Stromal cell of bone marrow (primary cell): ENCODE data around the gene TPRX1.
"Not testable (repeated sequence)": the region's sequence is repeated elsewhere in the genome, so short reads cannot be mapped to it uniquely, and the experiment has no call there.

Experiments used
- DNase-seq: peaks from one replicate; pipeline ENCODE4 v3.0.0-alpha.2; 2012; ENCODE audit warnings: low read depth

The TPRX1 gene

DNA sequence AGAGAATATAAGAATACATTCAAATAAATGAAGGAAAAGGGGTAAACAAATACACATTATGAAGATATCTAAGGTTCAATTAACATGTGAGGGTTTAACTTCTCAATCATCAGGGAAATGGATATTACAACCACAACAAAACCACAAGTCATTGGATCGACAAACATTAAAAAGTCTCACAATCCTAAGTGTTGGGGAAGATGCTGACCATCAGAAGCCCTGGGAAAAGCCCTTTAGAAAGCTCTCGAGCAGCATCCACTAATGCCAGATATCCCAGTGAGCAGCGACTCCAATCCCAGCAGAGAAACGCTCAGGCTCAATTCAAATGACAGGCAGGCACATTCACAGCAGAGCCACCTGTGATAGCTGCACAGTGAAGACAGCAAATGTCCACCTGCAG lies 3.1 kb downstream of the TPRX1 start:
- no peak for DNase-seq

DNA sequence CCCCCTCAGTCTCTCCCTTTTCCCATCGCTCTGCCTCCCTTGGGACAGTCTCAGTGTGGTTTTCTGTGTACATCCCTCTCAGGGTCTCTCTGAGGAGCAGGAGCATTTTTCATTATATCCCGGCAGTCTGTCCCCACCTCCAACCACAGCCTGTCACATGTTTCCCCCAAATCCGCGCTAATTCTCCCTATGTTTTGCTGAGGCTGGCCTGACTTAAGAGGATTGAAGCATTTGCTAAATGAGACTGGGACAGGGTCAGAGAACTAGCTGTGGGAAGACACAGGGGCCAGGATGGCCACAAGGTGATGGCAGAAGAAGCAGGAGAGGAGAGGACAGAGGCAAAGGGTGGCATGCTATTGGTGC lies 5.5 kb downstream of the TPRX1 start:
- DNase-seq, result no peak

DNA sequence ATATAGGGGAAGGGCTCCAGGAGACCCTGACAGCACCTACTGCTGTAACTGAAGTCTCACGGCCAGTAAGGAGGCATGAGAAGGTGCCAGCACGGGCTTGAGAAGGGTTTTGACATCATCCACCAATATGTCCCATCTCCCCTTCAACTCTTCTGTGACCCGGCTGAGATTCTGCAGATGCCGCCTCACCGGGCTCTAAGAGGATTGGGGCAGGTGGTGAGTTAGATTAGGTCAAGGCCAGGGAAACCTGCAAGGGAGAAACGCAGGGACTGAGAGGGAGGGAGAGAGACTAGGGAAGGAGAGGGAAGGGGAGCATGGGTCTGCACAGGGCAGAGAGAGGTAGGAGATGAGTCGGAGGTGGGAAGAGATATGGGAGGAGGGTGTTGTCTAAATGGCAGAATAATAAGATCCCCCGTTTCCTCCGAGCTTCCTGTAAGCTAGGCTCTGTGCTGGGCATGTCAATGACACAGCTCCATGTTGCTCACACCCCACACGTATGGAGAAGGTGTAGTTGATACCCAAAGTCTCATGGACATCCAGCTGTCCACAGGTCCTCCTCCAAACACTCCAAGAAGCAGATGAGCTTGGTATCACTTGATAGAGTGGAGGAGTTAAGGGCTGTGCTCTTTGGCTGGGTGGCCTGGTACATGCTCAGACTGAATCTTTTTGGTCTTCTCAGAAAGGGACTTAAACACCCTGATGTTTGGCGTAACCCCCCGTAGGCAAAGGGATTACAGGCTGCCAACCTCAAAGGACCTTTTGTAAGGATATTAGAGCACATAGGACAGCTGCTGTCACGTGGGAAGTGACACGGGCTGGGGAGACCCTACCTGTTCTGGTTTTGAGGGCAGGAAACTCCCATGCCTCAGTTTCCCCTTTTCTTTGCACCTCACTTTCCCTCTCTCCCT lies 6.1 kb downstream of the TPRX1 start:
- DNase-seq, result no peak

DNA sequence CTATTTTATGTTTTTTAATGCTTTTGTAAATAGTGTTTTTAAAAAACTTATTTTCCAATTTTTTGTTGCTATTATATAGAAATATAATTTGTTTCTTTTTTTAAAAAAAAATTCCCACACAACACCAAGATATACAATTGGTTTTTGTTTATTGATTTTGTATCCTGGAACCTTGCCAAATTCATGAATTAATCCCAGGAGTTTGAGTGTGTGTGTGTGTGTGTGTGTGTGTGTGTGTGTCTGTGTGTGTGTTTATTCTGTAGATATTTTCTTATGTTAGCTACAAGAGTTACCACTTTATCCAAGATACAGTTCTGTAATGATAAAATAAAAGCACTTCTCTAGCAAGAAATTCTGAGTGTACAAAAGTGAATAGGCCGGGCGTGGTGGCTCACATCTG lies 7.6 kb downstream of the TPRX1 start:
- DNase-seq, result no peak

DNA sequence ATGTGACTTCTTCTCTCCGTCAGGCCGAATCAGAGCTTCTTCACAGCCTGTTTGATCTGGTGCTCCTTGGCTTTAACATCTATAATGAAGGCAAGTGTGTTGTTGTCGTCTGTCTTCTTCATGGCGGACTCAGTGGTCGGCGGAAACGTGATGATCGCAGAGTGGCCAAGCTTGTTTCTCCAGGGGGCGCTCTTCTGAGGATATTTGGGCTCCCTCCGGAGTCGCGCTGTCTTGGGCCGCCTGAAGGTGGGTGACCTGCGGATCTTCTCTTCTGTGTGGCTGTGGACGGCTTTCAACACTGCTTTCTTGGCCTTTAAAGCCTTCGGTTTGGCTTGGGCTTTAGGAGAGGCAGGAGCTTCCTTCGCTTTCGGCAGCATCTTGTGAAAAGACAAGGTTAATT lies 9.8 kb downstream of the TPRX1 start:
- DNase-seq, result no peak

DNA sequence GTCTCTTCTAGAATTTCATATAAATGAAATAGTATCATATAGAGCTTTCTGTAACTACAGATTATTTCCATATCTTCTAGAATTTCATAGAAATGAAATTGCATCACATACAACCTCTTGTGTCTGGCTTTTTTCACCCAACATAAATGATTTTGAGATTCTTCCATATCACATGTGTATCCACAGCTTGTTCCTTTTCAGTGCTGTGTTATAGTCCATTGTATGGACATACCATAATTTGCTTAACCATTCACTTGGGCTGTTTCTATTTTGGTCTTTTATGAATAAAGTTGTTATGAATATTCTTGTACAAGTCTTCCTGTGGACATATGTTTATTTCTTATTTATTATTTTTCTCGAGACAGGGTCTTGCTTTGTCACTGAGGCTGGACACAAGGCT lies 11.7 kb downstream of the TPRX1 start:
- no peak for DNase-seq

DNA sequence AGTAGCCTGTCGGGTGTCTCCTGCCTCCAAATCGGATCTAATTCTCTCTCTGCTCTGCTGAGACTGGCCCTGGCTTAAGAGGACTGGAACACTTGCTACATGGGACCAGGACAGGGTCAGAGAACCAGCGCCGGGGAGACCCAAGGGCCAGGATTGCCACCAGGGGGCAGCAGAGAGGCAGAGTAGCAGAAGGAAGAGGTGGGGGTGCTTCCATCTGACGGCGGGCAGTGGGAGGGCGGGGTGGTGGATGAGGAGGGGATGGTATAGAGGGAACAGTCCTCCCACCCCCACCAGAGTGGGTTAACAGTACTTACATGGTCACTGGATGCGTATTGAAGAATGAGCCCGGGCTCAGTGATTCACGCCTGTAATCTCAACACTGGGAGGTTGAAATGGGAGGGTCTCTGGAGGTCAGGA lies 13.9 kb downstream of the TPRX1 start:
- DNase-seq, result no peak

DNA sequence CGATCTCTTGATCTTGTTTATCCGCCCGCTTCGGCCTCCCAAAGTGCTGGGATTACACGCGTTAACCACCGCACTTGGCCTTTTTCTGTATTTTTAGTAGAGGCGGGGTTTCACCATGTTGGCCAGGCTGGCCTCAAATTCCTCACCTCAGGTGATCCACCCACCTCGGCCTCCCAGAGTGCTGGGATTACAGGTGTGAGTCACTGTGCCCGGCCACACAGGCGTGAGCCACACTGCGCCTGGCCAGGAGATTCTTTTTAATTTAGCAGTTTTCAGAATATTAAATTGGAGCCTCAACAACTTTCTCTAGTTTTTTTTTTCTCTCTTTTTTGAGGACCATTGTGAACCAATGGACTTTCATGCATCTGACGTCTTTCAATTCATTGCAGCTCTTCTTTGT lies 14.5 kb downstream of the TPRX1 start:
- DNase-seq, result not testable (repeated sequence)

DNA sequence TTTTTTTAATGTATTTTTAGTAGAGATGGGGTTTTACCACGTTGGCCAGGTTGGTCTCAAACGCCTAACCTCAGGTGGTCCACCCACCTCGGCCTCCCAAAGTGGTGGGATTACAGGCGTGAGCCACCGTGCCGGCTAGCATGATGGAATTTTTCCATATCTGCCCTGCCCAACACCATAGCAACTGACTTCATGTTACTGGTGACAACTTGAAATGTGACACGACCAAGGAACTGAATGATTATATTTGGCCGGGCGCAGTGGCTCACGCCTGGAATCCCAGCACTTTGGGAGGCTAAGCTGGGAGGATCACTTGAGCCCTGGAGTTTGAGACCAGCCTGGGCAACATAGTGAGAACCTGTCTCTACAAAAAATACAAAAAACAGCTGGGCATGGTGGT lies 17.0 kb downstream of the TPRX1 start:
- not testable (repeated sequence) for DNase-seq

DNA sequence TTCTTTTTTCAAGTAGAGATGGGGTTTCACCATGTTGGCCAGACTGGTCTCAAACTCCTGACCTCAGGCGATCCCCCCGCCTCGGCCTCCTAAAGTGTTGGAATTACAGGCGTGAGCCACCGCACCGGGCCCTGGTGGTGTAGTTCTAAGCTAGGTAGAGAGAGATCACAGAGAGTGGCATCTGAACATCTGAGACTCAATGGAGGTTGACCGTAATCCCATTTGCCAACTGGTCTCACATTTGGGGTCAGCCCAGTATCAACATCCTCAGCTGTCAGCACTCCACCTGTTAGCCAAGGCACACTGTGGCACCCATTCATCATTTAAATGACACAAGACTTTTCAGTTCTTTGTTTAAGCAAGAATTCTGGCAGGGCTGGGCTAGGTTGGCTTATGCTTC lies 17.8 kb downstream of the TPRX1 start:
- DNase-seq, result no peak

DNA sequence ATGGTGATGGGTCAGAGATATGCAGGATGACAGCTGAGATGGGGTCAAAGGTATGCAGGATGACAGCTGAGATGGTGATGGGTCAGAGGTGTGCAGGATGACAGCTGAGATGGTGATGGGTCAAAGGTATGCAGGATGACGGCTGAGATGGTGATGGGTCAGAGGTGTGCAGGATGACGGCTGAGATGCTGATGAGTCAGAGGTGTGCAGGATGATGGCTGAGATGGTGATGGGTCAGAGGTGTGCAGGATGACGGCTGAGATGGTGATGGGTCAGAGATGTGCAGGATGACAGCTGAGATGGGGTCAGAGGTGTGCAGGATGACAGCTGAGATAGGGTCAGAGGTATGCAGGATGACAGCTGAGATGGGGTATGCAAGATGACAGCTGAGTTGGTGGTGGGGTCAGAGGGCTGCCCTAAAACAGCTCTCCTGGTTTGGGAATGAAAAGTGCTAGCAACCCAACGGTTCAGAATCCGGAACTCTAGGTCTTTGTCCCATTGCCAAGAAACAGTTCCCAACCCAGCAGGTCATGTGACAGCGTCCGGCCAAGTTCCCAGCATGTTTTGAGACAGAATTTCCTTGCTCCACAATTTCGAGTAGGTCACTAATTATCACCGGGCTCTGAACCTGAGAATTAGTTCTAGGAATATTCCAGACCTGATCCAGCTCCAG lies 22.6 kb downstream of the TPRX1 start:
- no peak for DNase-seq

DNA sequence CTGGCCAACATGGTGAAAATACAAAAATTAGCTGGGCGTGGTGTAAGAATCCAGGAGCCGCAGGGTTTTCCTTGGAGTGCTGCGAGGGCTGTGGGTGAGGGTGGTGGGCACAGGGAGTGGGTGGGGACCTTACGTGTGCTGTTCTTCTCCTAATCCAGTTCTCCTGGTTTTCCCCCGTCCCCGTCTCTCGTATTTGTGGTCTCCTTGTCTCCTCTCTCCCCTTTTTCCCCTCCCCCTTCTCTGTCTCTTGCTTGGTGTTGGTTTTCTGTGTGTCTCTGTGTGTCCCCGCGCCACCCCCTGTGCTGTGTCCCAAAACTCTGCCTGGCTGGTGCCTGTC lies 24.2 kb downstream of the TPRX1 start:
- DNase-seq, result no peak

DNA sequence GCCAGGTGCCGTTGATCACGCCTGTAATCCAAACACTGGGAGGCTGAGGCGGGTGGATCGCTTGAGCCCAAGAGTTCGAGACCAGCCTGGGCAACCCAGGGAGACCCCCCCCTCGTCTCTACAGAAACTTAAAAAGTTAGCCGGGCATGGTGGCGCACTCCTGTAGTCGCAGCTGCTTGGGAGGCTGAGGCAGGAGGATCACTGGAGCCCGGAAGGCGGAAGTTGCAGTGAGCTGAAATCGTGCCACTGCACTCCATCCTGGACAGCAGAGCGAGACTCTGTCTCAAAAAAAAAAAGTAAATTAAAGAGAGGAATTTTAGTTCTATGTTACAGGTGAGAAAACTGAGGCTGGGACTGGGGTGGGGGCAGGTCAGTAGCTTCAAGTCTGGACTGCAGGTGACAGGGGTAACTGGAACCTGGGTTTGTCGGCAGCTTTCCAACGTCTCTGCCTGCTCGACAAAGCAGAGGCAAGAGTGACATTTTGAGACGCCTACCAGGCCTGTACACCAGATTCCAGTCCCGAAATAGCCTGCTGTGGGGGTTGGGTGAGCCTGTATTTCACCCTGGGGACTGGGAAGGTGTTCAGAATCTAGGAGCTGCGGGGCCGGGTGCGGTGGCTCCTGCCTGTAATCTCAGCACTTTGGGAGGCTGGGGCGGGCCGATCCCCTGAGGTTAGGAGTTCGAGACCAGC lies 24.7 kb downstream of the TPRX1 start:
- DNase-seq, result no peak

DNA sequence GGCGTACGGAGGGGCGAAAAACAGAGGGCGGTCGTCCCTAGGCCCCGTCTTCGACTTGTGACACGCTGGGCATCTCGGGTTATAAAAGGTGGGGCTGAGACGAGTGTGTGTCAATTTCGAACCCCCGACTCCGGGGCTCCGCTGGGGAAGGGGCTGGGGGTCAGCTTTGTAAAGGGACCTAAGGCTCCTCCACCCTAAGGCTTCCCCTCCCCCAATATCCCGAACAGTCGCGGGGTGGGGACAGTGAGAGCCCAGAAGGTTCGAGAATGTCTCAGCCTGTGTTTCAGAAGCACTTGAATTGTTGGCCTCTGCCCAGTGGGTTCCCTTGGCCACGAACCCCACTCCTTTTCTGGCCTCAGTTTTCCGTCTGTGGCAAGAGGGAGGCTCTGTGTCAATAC lies 25.4 kb downstream of the TPRX1 start:
- DNase-seq, result no peak

DNA sequence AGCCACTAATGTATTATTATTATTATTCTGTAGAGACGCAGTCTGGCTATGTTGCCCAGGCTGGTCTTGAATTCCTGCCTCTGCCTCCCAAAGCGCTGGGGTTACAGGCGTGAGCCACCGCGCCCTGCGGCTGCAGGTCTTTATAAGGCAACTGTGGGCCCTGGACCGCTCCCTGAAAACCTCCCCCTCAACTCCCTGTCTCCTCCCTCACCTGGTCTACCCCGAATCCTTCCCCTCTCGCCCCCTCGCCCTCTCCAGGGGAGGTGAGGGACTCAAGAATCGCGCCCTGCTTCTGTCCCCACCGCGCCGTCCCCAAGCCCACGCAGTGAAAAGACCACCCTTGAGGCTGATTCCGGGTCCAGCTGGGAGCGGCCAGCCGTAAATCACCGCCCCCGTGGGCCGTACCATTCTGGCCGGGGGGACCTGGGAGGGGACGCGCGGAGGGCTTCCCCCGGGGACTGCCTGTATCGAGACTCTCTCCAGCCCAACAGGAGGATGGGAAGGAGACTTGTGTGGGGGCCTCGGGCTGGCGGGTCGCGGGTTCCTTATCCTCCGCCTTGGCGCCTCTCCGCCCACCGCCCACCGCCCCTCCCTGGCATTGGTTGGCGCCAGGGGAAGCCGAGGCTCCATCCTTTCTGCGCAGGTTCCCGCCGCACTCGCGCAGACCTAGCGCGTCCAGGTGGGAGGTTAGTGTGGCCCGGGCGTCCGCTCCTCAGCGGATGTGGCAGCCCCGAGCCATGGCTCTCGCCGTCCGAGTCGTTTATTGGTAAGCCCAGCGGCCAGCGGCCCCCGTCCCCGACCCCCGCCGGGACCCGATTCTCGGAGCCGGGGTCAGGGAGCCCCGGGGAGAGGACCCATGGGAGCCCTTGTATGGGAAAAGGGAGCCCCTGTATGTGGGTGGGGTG lies 26.1 kb downstream of the TPRX1 start, which contains the start of gene SELENOW:
Gene SELENOW (plus strand): TSS at position 655 of the 905 bp plus-strand sequence. CDS start 83 bp downstream, at position 738.
- no peak for DNase-seq

DNA sequence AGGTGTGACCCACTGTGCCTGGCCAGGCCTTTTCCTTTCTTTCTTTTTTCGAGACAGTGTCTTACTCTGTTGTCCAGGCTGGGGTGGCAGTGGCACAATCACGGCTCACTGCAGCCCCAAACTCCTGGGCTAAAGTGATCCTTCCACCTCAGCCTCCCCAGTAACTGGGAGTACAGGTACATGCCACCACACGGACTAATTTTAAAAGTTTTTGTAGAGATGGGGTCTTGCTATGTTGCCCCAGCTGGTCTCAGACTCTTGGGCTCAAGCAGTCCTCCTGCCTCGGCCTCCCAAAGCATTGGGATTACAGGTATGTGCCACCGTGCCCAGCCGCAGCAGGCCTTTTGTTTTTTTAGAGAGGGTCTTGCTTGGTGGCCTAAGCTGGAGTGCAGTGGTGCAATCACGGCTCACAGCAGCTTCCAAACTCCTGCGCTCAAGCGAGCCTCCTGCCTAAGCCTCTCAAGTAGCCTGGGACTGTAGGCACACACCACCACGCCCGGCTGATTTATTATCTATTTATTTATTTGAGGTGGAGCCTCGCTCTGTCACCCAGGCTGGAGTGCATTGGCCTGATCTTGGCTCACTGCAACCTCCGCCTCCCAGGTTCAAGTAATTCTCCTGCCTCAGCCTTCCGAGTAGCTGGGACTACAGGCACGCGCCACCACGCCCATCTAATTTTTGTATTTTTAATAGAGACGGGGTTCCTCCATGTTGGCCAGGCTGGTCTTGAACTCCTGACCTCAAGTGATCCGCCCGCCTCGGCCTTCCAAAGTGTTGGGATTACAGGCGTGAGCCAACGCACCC lies 26.9 kb downstream of the TPRX1 start:
- DNase-seq, result not testable (repeated sequence)

DNA sequence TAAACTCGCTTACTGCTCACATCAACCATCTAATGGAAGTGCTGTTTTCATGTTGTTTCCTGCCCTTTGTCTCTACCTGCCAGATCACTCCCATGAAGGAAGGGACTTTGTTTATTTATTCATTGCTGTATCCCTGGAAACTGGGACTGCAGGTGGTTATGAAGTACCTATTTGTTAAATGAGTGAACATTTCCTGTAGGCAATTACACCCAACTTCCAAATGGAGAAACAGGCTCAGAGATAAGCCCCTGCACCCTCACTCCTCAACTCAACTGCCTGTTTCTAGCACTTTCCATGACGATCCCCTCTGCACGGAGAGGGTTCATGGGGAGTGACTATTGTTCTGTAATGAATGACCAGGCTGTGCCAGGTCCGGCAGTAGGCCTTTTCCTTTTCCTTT lies 27.8 kb downstream of the TPRX1 start:
- no peak for DNase-seq

DNA sequence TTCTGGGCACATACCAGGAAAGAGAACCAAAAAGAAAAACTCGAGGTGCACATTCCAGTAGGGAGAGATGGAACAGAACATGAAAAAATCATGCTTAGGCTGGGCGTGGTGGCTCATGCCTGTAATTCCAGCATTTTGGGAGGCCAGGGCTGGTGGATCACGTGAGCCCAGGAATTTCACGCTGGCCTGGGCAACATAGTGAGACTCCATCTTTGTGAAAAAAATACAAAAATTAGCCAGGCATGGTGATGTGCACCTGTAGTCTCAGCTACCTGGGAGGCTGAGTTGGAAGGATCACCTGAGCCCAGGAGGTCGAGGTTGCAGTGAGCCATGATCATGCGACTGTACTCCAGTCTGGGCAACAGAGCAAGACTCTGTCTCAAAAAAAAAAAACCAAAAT lies 33.1 kb downstream of the TPRX1 start:
- DNase-seq, result not testable (repeated sequence)

DNA sequence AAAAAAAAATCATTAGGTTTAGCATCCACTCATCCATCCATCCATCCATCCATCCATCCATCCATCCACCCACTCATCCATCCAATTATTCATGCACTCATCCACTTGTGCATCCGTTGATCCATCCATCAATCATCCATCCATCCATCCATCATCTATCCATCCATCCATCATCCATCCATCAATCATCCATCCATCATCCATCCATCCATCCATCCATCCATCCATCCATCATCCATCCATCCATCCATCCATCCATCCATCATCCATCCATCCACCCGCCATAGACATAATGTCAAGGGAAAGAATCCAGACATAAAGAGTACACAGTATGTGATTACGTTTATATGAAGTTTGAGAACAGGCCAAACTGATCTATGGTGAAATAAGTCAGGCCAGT lies 34.8 kb downstream of the TPRX1 start:
- no peak for DNase-seq

DNA sequence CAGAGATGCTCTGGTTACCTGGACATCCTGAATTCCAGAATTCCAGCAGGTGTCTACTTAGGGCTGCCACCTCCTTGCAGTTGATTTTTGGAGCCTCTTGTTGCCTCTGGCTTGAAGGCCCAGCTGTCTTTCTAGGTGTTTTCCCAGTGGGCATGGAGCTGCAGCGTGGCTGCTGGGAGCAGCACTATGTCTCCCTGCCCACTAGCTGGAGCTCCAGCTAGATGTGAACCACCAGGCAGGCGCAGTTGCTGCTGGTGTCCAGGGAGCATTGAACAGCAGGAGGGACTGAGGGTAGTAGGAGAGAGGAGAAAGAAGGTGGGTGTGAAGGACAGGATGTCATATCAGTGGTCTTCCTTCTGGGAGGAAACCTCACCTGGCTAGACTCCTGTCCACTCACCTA lies 35.7 kb downstream of the TPRX1 start:
- DNase-seq, result no peak

DNA sequence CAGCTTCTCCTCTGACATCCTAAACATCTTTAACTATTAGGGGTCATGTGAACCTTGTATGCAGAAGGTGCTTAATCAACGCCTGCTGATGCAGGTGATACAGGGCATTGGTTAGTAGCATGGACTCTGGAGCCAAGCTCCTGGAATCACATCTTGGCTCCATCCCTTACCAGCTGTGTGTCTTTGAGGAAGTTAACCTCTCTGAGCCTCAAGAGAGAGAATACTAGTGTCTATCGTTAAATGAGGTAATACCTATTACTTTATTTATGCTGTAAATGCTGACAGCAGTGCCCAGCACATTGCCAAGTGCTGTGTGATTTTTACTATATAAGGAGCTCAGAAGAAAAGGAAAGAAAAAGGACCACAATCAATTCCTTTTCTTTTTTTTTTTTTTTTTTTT lies 37.0 kb downstream of the TPRX1 start:
- no peak for DNase-seq
